ENCODE results near the gene CASK.

- TF ChIP-seq, protein P1, sequence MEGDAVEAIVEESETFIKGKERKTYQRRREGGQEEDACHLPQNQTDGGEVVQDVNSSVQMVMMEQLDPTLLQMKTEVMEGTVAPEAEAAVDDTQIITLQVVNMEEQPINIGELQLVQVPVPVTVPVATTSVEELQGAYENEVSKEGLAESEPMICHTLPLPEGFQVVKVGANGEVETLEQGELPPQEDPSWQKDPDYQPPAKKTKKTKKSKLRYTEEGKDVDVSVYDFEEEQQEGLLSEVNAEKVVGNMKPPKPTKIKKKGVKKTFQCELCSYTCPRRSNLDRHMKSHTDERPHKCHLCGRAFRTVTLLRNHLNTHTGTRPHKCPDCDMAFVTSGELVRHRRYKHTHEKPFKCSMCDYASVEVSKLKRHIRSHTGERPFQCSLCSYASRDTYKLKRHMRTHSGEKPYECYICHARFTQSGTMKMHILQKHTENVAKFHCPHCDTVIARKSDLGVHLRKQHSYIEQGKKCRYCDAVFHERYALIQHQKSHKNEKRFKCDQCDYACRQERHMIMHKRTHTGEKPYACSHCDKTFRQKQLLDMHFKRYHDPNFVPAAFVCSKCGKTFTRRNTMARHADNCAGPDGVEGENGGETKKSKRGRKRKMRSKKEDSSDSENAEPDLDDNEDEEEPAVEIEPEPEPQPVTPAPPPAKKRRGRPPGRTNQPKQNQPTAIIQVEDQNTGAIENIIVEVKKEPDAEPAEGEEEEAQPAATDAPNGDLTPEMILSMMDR (IDR thresholded peaks at IDR 0.05; ENCODE audit: poor library complexity), result no peak
- TF ChIP-seq EZH2 (IDR thresholded peaks at IDR 0.05; ENCODE audit: borderline replicate concordance) (no peak), EZH2phosphoT487 (IDR thresholded peaks at IDR 0.05; ENCODE audit: low read depth, severe bottlenecking, unreplicated experiment) (no peak)
Observed at GRCh38 chrX:41604177-41604576, 319.2 kb downstream of the CASK start.
